ENCODE data around the gene PERCC1.
"Not testable (repeated sequence)": the region's sequence is repeated elsewhere in the genome, so short reads cannot be mapped to it uniquely, and the experiment has no call there.

Gene PERCC1

DNA sequence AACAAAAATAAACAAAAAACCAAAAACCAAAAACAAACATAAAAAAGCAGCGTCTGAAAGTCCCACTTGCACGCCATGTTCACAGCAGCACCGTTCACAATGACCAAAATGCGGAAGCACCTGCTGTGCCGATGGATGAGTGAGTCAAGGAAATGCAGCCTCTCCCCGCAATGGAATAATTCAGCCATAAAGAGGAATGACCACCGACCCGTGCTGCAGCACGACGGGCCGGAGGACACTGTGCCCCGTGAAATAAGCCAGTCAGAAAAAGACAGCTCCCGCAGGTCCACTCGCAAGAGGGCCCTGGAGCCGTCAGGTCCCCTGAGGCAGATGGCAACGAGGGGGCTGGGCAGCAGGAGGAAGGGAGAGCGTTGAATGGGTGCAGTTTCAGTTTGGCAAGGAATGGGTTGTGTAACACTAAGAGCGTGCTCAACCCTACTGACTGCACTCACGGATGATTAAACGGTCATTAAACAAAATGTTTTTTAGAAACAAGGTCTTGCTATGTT is 38.9 kb downstream of the PERCC1 start:
- Histone ChIP-seq H2AFZ (ENCODE audit: low read length, unreplicated experiment) (no peak overlapping the region), H3K4me3 (ENCODE audit: low read depth, low read length) (no peak overlapping the region), H3K36me3 (ENCODE audit: insufficient read depth, low read length) (no peaks in the 10 kb centered on the region), H3K79me2 (ENCODE audit: control insufficient read depth, insufficient read depth, low read length, unreplicated experiment) (peaks cover 86% of the 10 kb centered on the region), H3K27me3 (ENCODE audit: insufficient read depth, low read length) (no peaks in the 10 kb centered on the region), H3K27ac (ENCODE audit: low read depth, low read length) (peak overlapping the region; percentile 60), H3K4me1 (ENCODE audit: control insufficient read depth, insufficient read depth, low read length, unreplicated experiment) (peaks cover 26% of the 10 kb centered on the region)

DNA sequence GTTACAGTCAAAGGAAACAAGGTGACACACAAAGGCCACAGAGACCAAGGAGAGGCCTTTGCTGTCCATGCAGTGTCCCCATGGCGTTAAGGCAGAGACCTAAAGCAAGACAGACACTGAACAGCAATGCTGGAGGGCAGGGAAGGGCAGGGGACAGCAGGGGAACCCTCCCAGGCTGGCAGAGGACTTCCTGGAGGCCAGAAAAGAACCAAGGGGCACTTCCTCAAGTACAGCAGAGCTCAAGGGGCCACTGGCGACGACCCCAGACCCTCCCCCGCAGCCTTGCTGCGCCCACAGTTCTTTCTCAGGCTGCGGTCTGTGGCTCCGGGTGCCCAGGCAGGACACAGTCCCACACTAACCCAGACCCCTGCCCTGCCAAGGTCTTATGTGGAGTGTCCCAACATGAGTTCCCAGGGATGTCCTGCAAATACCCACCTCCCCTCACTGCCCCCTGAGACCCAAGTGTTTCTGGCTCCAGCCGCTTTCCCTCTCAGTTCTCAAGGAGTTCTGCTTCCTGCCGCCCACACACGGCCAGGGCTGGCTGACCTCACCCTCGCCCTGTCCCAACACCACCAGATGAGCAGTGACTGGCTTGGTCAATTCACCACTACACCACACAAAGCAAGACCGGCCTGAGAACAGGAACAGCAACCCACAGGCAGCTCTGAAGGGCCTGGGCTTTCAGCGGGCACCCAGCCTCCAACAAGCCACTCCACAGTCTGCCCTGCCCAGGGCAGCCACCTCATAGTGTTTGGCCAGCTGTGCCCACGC is 39.8 kb downstream of the PERCC1 start:
- Histone ChIP-seq H3K27ac (ENCODE audit: low read depth, low read length) (peak overlapping the region; percentile 60), H3K4me3 (ENCODE audit: low read depth, low read length) (peak overlapping the region; percentile 15), H3K4me1 (ENCODE audit: control insufficient read depth, insufficient read depth, low read length, unreplicated experiment) (peaks cover 26% of the 10 kb centered on the region), H2AFZ (ENCODE audit: low read length, unreplicated experiment) (no peak overlapping the region), H3K79me2 (ENCODE audit: control insufficient read depth, insufficient read depth, low read length, unreplicated experiment) (peaks cover 86% of the 10 kb centered on the region), H3K27me3 (ENCODE audit: insufficient read depth, low read length) (no peaks in the 10 kb centered on the region), H3K36me3 (ENCODE audit: insufficient read depth, low read length) (no peaks in the 10 kb centered on the region)

DNA sequence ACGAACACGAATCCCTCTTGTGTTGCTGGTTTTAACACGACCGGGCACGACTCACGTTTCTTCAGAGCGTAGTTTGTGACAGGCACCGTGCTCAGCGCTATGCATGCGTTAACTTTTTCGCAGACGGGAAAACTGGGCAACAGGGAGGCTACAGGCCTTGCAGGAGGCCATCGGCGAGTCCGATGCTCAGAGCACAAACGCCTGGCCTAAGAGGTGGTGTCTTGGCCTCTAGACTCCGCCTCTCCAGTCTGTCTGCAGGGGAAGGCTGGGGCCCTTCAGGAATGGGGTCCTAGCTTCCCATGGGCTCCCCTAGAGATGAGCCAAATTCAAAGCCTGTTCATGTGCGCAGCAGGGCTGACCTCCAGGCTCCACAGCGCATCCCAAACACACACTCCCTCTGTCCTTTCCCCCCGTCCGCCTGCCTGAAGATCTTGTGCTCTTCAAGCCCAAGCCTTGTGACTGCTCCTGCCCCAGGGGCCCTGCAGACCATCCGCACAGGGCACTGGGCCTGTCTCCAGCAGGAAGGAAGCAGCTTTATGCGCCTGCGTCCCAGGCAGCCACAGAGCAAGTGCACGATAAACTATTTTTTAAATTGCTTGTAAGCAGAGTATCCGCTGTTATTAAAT is 40.8 kb downstream of the PERCC1 start:
- H3K36me3 ChIP-seq (ENCODE audit: insufficient read depth, low read length): no peaks in the 10 kb centered on the region
- peaks cover 81% of the 10 kb centered on the region for H3K79me2 ChIP-seq (ENCODE audit: control insufficient read depth, insufficient read depth, low read length, unreplicated experiment)
- peak overlapping the region; percentile 11; the same call in 1 of the 2 replicates for H3K4me3 ChIP-seq (ENCODE audit: low read depth, low read length)
- no peak overlapping the region for H2AFZ ChIP-seq (ENCODE audit: low read length, unreplicated experiment)
- H3K4me1 ChIP-seq (ENCODE audit: control insufficient read depth, insufficient read depth, low read length, unreplicated experiment): peaks cover 26% of the 10 kb centered on the region
- no peaks in the 10 kb centered on the region for H3K27me3 ChIP-seq (ENCODE audit: insufficient read depth, low read length)
- peak overlapping the region; percentile 60; the same call in 1 of the 2 replicates for H3K27ac ChIP-seq (ENCODE audit: low read depth, low read length)

DNA sequence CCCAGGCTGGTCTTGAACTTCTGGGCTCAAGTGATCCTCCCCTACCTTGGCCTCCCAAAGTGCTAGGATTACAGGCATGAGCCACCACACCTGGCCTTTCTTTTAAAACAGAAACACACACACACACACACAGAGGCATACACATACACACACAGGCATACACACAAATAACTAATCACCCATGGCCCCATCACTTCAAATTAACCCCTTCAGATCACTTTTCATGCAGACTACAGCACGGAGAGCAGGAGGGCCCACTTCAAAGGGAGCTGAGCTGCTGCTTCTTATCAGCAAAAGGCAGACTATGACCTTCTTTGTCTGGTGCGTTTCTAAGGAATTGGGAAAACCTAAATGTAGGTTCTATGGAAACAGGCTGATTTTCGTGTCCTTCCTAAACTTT is 42.1 kb downstream of the PERCC1 start:
- peaks cover 26% of the 10 kb centered on the region for H3K4me1 ChIP-seq (ENCODE audit: control insufficient read depth, insufficient read depth, low read length, unreplicated experiment)
- H3K79me2 ChIP-seq (ENCODE audit: control insufficient read depth, insufficient read depth, low read length, unreplicated experiment): peaks cover 69% of the 10 kb centered on the region
- H3K4me3 ChIP-seq (ENCODE audit: low read depth, low read length): peak overlapping the region; percentile 90
- no peak overlapping the region for H2AFZ ChIP-seq (ENCODE audit: low read length, unreplicated experiment)
- H3K36me3 ChIP-seq (ENCODE audit: insufficient read depth, low read length): no peaks in the 10 kb centered on the region
- no peak overlapping the region for H3K27ac ChIP-seq (ENCODE audit: low read depth, low read length)
- no peaks in the 10 kb centered on the region for H3K27me3 ChIP-seq (ENCODE audit: insufficient read depth, low read length)

DNA sequence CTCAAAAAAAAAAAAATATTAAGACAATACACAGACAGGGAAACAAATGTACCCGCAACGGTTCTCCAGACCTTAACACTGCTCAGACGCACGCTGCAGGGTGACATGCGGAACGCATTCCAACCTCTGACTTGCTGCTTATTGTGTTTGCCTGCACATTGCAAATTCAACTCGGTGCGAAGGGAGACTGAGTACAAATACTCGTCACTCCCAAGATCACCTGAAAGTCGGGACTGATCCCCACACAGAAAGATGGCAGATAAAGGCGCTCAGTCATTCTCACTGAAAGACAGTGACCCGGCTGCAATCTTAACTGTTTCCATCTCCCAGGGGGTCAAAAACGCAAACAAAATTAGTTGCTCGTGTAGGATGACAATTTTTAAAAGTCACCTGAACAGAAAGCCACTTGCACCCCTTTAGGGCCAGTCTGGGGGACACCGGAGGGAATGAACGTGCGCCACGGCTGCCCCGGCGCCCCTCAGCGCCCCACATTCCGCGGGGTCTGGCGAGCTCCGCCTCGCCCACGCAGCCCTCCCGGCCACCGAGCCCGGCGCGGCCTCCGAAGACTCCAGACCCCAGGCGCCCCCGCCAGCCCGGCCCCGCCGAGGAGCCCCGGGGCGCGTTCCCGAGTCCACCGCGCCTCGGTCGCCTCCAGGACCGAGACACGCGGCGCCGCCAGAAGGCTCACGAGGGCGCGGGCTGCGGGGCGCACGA is 43.4 kb downstream of the PERCC1 start:
- Histone ChIP-seq H3K36me3 (ENCODE audit: insufficient read depth, low read length) (no peaks in the 10 kb centered on the region), H3K4me1 (ENCODE audit: control insufficient read depth, insufficient read depth, low read length, unreplicated experiment) (peaks cover 26% of the 10 kb centered on the region), H3K27me3 (ENCODE audit: insufficient read depth, low read length) (no peaks in the 10 kb centered on the region), H3K27ac (ENCODE audit: low read depth, low read length) (peak overlapping the region; percentile 79; the same call in 1 of the 2 replicates), H3K79me2 (ENCODE audit: control insufficient read depth, insufficient read depth, low read length, unreplicated experiment) (peaks cover 61% of the 10 kb centered on the region), H2AFZ (ENCODE audit: low read length, unreplicated experiment) (peak overlapping the region; percentile 30), H3K4me3 (ENCODE audit: low read depth, low read length) (peak overlapping the region; percentile 90)

DNA sequence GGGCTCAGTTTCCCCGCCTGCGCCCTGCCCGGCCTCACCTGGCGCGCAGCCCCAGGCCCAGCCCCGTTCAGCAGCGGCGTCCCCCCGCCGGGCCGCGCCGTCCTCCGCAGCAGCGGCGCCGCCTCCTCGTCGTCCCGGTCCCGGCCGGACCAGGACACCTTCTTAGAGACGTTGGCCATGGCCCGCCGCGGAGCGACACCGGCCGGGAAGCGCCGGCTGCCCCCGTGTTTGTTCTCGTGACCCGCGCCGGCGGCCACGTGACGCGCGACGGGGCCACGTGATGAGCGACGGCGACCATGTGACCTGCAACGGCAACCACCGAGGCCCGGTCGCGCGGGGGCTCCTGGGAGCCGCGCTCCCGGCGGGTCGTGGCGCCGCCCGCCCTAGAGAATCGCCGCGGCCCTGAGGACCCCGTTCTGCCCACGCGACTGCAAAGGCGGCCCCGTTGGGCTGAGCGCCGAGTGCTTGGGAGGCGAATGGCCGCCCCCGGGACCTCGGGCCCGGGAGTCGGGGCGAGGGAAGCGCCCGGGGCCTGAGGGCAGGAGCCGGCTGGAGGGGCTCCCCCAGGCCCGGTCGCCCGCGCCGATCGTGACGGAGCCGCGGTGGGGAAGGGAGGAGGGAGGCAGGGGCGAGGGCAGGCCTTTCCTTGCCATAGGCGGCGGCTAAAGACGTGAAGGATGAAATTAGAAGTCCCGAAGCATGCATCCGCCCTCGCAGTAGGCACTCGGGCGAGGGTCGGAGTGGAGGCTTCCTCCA is 44.1 kb downstream of the PERCC1 start, which contains the start of gene CLCN7:
TSS of gene CLCN7 (minus strand) at position 233 of the 756 bp plus-strand sequence. CDS start at position 179, 54 bp downstream.
- Histone ChIP-seq H3K79me2 (ENCODE audit: control insufficient read depth, insufficient read depth, low read length, unreplicated experiment) (peaks cover 54% of the 10 kb centered on the region), H3K36me3 (ENCODE audit: insufficient read depth, low read length) (no peaks in the 10 kb centered on the region), H3K4me3 (ENCODE audit: low read depth, low read length) (peak within 1 kb of the TSS; percentile 90), H3K27ac (ENCODE audit: low read depth, low read length) (peak within 1 kb of the TSS; percentile 79), H3K4me1 (ENCODE audit: control insufficient read depth, insufficient read depth, low read length, unreplicated experiment) (peaks cover 23% of the 10 kb centered on the region), H2AFZ (ENCODE audit: low read length, unreplicated experiment) (peak within 1 kb of the TSS; percentile 98), H3K27me3 (ENCODE audit: insufficient read depth, low read length) (no peaks in the 10 kb centered on the region)

DNA sequence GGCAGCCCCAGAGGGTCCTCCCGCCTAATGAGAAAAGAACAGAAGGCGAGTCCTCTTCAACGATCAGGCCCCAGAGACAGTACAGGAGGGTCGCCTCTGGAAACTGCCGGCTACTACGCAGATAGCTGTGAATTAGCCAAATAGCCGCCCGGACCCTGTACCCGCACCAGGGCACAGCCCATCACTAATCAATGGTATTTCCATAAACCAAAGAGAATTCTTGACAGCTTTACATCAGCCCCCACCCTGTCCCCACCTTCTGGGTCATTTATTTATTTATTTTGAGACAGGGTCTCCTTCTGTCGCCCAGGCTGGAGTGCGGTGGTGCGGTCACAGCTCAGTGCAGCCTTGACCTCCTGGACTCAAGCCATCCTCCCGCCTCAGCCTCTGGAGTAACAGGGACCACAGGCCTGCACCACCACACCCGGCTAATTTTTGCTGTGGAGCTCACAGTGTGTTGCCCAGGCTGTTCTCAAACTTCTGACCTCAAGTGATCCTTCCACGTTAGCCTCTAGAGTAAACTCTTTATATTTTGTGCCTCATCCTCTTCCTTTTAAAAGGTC is 44.8 kb downstream of the PERCC1 start:
- H3K79me2 ChIP-seq (ENCODE audit: control insufficient read depth, insufficient read depth, low read length, unreplicated experiment): peaks cover 47% of the 10 kb centered on the region
- peak overlapping the region; percentile 90 for H3K4me3 ChIP-seq (ENCODE audit: low read depth, low read length)
- H3K4me1 ChIP-seq (ENCODE audit: control insufficient read depth, insufficient read depth, low read length, unreplicated experiment): peaks cover 17% of the 10 kb centered on the region
- peak overlapping the region; percentile 98 for H2AFZ ChIP-seq (ENCODE audit: low read length, unreplicated experiment)
- no peaks in the 10 kb centered on the region for H3K27me3 ChIP-seq (ENCODE audit: insufficient read depth, low read length)
- no peaks in the 10 kb centered on the region for H3K36me3 ChIP-seq (ENCODE audit: insufficient read depth, low read length)
- peak overlapping the region; percentile 79 for H3K27ac ChIP-seq (ENCODE audit: low read depth, low read length)

DNA sequence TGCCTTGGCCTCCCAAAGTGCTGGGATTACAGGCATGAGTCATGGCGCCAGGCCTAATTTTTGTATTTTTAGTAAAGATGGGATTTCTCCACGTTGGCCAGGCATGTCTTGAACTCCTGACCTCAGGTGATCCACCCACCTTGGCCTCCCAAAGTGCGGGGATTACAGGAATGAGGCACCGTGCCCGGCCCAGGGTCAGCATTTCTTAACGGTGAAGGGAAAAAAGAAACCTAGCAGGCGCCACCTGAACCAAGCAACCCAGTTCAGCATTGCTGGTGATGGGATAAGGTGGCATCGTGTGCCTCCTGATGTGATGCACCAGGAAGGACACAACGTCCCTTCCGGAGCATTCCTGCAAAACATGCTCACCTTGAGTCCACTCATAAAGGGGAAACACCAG is 46.2 kb downstream of the PERCC1 start:
- H3K4me3 ChIP-seq (ENCODE audit: low read depth, low read length): no peak overlapping the region
- H2AFZ ChIP-seq (ENCODE audit: low read length, unreplicated experiment): no peak overlapping the region
- H3K79me2 ChIP-seq (ENCODE audit: control insufficient read depth, insufficient read depth, low read length, unreplicated experiment): peaks cover 33% of the 10 kb centered on the region
- H3K4me1 ChIP-seq (ENCODE audit: control insufficient read depth, insufficient read depth, low read length, unreplicated experiment): peaks cover 8% of the 10 kb centered on the region
- no peaks in the 10 kb centered on the region for H3K36me3 ChIP-seq (ENCODE audit: insufficient read depth, low read length)
- no peaks in the 10 kb centered on the region for H3K27me3 ChIP-seq (ENCODE audit: insufficient read depth, low read length)
- no peak overlapping the region for H3K27ac ChIP-seq (ENCODE audit: low read depth, low read length)

DNA sequence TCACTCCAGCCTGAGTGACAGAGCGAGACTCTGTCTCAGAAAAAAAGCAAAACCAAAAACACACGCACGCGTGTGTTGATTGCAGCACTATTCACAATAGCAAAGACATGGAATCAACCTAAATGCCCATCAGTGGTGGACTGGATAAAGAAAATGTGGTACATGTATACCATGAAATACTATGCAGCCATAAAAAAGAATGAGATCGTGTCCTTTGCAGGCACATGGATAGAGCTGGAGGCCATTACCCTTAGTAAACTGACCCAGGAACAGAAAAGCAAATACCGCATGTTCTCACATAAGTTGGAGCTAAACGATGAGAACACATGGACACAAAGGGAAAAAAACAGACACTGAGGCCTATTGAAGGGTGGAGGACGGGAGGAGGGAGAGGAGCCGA is 48.1 kb downstream of the PERCC1 start:
- peaks cover 15% of the 10 kb centered on the region for H3K79me2 ChIP-seq (ENCODE audit: control insufficient read depth, insufficient read depth, low read length, unreplicated experiment)
- not testable (repeated sequence) for H3K27me3 ChIP-seq (ENCODE audit: insufficient read depth, low read length); H3K27ac ChIP-seq (ENCODE audit: low read depth, low read length); H3K4me1 ChIP-seq (ENCODE audit: control insufficient read depth, insufficient read depth, low read length, unreplicated experiment); H3K4me3 ChIP-seq (ENCODE audit: low read depth, low read length); H2AFZ ChIP-seq (ENCODE audit: low read length, unreplicated experiment); H3K36me3 ChIP-seq (ENCODE audit: insufficient read depth, low read length)
